HL-60 (cell line): Measurements from ENCODE around the gene TENM4.

Experiments
- CTCF ChIP-seq: IDR thresholded peaks from one replicate; pipeline ENCODE4 v1.5.1; 2011; ENCODE audit warnings: low read length, control low read depth, inconsistent platforms; ENCODE audit not compliant: insufficient read depth
- POLR2AphosphoS5 ChIP-seq: IDR thresholded peaks from 2 replicates; pipeline ENCODE4 v1.6.1; 2012; ENCODE audit warnings: low read depth

DNA sequence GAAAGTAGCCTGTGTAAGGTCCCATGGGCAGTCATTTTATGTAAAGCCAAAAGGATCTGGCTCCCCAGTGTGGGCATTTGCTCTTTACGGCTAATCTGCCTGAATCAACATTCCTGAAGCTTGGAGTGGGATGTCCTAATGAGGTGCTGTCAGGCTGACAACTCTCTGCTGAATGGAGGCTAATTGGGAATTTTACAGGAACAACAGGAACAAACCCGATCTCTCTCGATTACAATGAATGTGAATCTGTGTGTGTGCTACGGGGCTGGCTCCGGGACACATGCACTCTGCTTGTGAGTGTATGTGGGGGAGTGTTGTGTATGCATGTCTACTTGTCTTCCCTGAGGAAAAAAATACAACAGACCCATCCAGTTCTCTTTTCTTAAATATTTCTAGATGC, 415.2 kb downstream of the TENM4 start:
- no peak for TF ChIP-seq CTCF
- no peak for TF ChIP-seq POLR2AphosphoS5
